Erythroblast (primary cell): ENCODE measurements around the gene TLN1.

Experiments used
- GATA1 ChIP-seq: IDR thresholded peaks from 2 replicates; pipeline ENCODE4 v1.6.1; 2011; ENCODE audit warnings: low read depth, mild to moderate bottlenecking, control low read depth, low read length, moderate library complexity
- POLR2A ChIP-seq: IDR thresholded peaks from 2 replicates; pipeline ENCODE4 v1.6.1; 2011; ENCODE audit warnings: mild to moderate bottlenecking, low read length

DNA sequence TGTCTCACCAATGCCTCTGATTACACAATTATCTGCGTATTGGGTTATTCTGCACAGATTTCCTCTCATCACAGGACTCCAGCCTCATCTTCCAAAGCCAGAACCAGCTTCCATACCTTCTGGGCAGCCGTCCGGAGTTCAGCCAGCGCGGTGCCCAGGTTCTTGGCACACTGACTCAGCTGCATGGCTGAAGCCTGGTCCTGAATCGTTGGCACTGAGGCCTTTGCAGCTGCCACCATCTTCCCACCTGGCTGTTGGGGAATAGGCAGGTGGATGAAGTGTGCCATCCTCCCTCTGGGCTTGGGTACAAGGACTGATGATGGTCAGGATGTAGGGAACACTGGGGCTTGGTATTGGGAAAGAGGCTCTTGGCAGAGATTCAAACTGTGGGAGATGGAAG is 17.9 kb downstream of the TLN1 start:
- no peak for TF ChIP-seq POLR2A
- no peak for TF ChIP-seq GATA1
